HEK293T (cell line): Measurements from ENCODE around the gene SIDT2.
A peak's percentile ranks its signal among the peaks of the same experiment; 100 is the strongest.

Source experiments
- ARNT ChIP-seq: fragments of 450-650 bp; IDR thresholded peaks from 2 replicates; pipeline ENCODE4 v1.6.1; 2017; ENCODE audit warnings: mild to moderate bottlenecking
- BHLHE40 ChIP-seq: fragments of 450-650 bp; IDR thresholded peaks from 2 replicates; pipeline ENCODE4 v1.6.1; 2016; ENCODE audit warnings: mild to moderate bottlenecking, moderate library complexity, borderline replicate concordance
- ELF4 ChIP-seq: fragments of 450-650 bp; IDR thresholded peaks from 2 replicates; pipeline ENCODE4 v1.6.1; 2017; ENCODE audit warnings: antibody characterized with exemption
- FOXA1 ChIP-seq: fragments of 450-650 bp; IDR thresholded peaks from 2 replicates; pipeline ENCODE4 v1.6.1; 2016; ENCODE audit warnings: mild to moderate bottlenecking
- FOXM1 ChIP-seq: fragments of 450-650 bp; IDR thresholded peaks from 2 replicates; pipeline ENCODE4 v1.6.1; 2017; ENCODE audit warnings: mild to moderate bottlenecking, borderline replicate concordance
- HDGF ChIP-seq: fragments of 450-650 bp; IDR thresholded peaks from 2 replicates; pipeline ENCODE4 v1.6.1; 2017; ENCODE audit warnings: antibody characterized with exemption, borderline replicate concordance
- LEF1 ChIP-seq: fragments of 450-650 bp; IDR thresholded peaks from 2 replicates; pipeline ENCODE4 v1.6.1; 2017; ENCODE audit warnings: mild to moderate bottlenecking, borderline replicate concordance
- NFRKB ChIP-seq: fragments of 450-650 bp; IDR thresholded peaks from 2 replicates; pipeline ENCODE4 v1.6.1; 2016; ENCODE audit warnings: mild to moderate bottlenecking, moderate library complexity
- PKNOX1 ChIP-seq: fragments of 450-650 bp; IDR thresholded peaks from 2 replicates; pipeline ENCODE4 v1.6.1; 2016
- SP1 ChIP-seq: fragments of 450-650 bp; IDR thresholded peaks from 2 replicates; pipeline ENCODE4 v1.6.1; 2017
- SUZ12 ChIP-seq: fragments of 450-650 bp; IDR thresholded peaks from 2 replicates; pipeline ENCODE4 v1.6.1; 2016; ENCODE audit warnings: mild to moderate bottlenecking
- TARDBP ChIP-seq: fragments of 450-650 bp; IDR thresholded peaks from 2 replicates; pipeline ENCODE4 v1.6.1; 2016
- ZNF384 ChIP-seq: fragments of 450-650 bp; IDR thresholded peaks from 2 replicates; pipeline ENCODE4 v1.6.1; 2016

DNA sequence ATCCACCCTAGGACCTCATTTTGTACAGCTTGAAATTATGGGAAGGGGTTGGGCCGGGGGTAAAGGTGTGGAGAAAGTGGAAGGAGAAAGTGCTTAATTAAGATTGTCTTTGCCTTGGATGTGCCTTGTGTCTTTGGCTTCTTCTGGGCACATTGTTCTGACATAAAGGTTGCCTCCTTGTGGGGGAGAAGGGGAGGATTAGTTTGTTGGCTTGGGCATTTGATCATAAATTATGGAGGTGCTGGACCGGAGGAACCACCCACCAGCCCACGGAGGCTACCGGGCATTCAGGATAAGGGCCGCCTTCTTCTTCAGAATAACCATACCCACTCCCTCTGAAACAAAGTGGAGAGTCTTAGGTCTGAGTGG, 33.2 kb upstream of the SIDT2 start:
- TF ChIP-seq ARNT (no peak), BHLHE40 (no peak), SP1 (no peak), FOXA1 (no peak), ZNF384 (no peak), LEF1 (no peak), FOXM1 (no peak), NFRKB (no peak), PKNOX1 (peak; percentile 88), TARDBP (no peak), SUZ12 (no peak), ELF4 (no peak), HDGF (no peak)
